HG02642 (cell line): ENCODE data around the gene SLC22A13.
"Not testable (repeated sequence)": the region's sequence is repeated elsewhere in the genome, so short reads cannot be mapped to it uniquely, and the experiment has no call there.

Experiments
- ATAC-seq: cut with Tn5 transposase; IDR thresholded peaks from one replicate; pipeline ENCODE4 v1.9.1; 2021; ENCODE audit warnings: mild to moderate bottlenecking; ENCODE audit not compliant: unreplicated experiment, poor library complexity

The SLC22A13 gene

GRCh38 chr3:38260474-38260873 lies 5.1 kb upstream of the SLC22A13 start:
- ATAC-seq, result no peak

GRCh38 chr3:38264353-38264771 lies 1.2 kb upstream of the SLC22A13 start:
- no peak for ATAC-seq

GRCh38 chr3:38264779-38265178 lies 833 bp upstream of the SLC22A13 start:
- no peak for ATAC-seq

- ATAC-seq, result no peak
These were observed 1.2 kb downstream of the SLC22A13 start for GRCh38 chr3:38266810-38267209.

GRCh38 chr3:38267662-38268061 lies 2.0 kb downstream of the SLC22A13 start:
- no peak for ATAC-seq

GRCh38 chr3:38268087-38268486 lies 2.5 kb downstream of the SLC22A13 start:
- no peak for ATAC-seq

GRCh38 chr3:38268522-38268921 lies 2.9 kb downstream of the SLC22A13 start:
- ATAC-seq, result no peak

GRCh38 chr3:38270606-38271005 lies 5.0 kb downstream of the SLC22A13 start:
- no peak for ATAC-seq

GRCh38 chr3:38271553-38271952 lies 5.9 kb downstream of the SLC22A13 start:
- no peak for ATAC-seq

GRCh38 chr3:38274864-38275649 lies 9.4 kb downstream of the SLC22A13 start:
- ATAC-seq, result no peak

- no peak for ATAC-seq
These were observed 10.0 kb downstream of the SLC22A13 start for GRCh38 chr3:38275658-38276057.

GRCh38 chr3:38276081-38276916 lies 10.7 kb downstream of the SLC22A13 start:
- ATAC-seq, result no peak

- no peak for ATAC-seq
These were observed 11.5 kb downstream of the SLC22A13 start for GRCh38 chr3:38276917-38277630.

GRCh38 chr3:38278841-38279240 lies 13.2 kb downstream of the SLC22A13 start:
- no peak for ATAC-seq

GRCh38 chr3:38281895-38282686 lies 16.5 kb downstream of the SLC22A13 start, which contains the start of gene SLC22A14:
TSS of gene SLC22A14 (plus strand) at chr3:38282294. CDS start at chr3:38306027, 23,733 bp downstream.
- ATAC-seq, result no peak

- no peak for ATAC-seq
These were observed 18.5 kb downstream of the SLC22A13 start for GRCh38 chr3:38283810-38284755.

- no peak for ATAC-seq
These were observed 19.1 kb downstream of the SLC22A13 start for GRCh38 chr3:38284756-38285150.

GRCh38 chr3:38289286-38290217 lies 23.9 kb downstream of the SLC22A13 start:
- ATAC-seq, result not testable (repeated sequence)
